HG02938 (cell line): ENCODE data around the gene ERCC6L2.

Experiments
- ATAC-seq: cut with Tn5 transposase; IDR thresholded peaks from one replicate; pipeline ENCODE4 v1.9.1; 2021; ENCODE audit warnings: mild to moderate bottlenecking, moderate library complexity; ENCODE audit not compliant: unreplicated experiment

Gene ERCC6L2

GRCh38 chr9:95864852-95865580, 10.5 kb upstream of the ERCC6L2 start:
- no peak for ATAC-seq

GRCh38 chr9:95870352-95870751, 5.1 kb upstream of the ERCC6L2 start:
- ATAC-seq, result no peak

GRCh38 chr9:95870906-95871305, 4.6 kb upstream of the ERCC6L2 start:
- no peak for ATAC-seq

GRCh38 chr9:95874303-95874988, 1.0 kb upstream of the ERCC6L2 start:
- no peak for ATAC-seq

- ATAC-seq, result no peak
Observed at GRCh38 chr9:95874989-95875304, 544 bp upstream of the ERCC6L2 start.

- peak; percentile 8 for ATAC-seq
Observed at GRCh38 chr9:95876138-95876444, 600 bp downstream of the ERCC6L2 start.

- ATAC-seq, result no peak
Observed at GRCh38 chr9:95876595-95876994, 1.1 kb downstream of the ERCC6L2 start.

GRCh38 chr9:95877984-95878383, 2.5 kb downstream of the ERCC6L2 start:
- ATAC-seq, result no peak

- ATAC-seq, result no peak
Observed at GRCh38 chr9:95879591-95879990, 4.1 kb downstream of the ERCC6L2 start.

GRCh38 chr9:95880021-95880690, 4.7 kb downstream of the ERCC6L2 start:
- ATAC-seq, result no peak

- ATAC-seq, result no peak
Observed at GRCh38 chr9:95887926-95888497, 12.5 kb downstream of the ERCC6L2 start.

GRCh38 chr9:95890594-95890993, 15.1 kb downstream of the ERCC6L2 start:
- no peak for ATAC-seq

- no peak for ATAC-seq
Observed at GRCh38 chr9:95891067-95891671, 15.7 kb downstream of the ERCC6L2 start.

- no peak for ATAC-seq
Observed at GRCh38 chr9:95892690-95893089, 17.2 kb downstream of the ERCC6L2 start.

GRCh38 chr9:95896580-95896979, 21.1 kb downstream of the ERCC6L2 start:
- ATAC-seq, result no peak

- no peak for ATAC-seq
Observed at GRCh38 chr9:95901506-95901905, 26.0 kb downstream of the ERCC6L2 start.

- ATAC-seq, result no peak
Observed at GRCh38 chr9:95903398-95903797, 27.9 kb downstream of the ERCC6L2 start.

GRCh38 chr9:95907794-95908193, 32.3 kb downstream of the ERCC6L2 start:
- no peak for ATAC-seq

GRCh38 chr9:95910023-95910707, 34.7 kb downstream of the ERCC6L2 start:
- ATAC-seq, result no peak

- no peak for ATAC-seq
Observed at GRCh38 chr9:95910770-95911340, 35.4 kb downstream of the ERCC6L2 start.

- ATAC-seq, result no peak
Observed at GRCh38 chr9:95912773-95913172, 37.3 kb downstream of the ERCC6L2 start.
